Measurements from ENCODE around the gene GOLGA6A.

- TF ChIP-seq, protein P1, sequence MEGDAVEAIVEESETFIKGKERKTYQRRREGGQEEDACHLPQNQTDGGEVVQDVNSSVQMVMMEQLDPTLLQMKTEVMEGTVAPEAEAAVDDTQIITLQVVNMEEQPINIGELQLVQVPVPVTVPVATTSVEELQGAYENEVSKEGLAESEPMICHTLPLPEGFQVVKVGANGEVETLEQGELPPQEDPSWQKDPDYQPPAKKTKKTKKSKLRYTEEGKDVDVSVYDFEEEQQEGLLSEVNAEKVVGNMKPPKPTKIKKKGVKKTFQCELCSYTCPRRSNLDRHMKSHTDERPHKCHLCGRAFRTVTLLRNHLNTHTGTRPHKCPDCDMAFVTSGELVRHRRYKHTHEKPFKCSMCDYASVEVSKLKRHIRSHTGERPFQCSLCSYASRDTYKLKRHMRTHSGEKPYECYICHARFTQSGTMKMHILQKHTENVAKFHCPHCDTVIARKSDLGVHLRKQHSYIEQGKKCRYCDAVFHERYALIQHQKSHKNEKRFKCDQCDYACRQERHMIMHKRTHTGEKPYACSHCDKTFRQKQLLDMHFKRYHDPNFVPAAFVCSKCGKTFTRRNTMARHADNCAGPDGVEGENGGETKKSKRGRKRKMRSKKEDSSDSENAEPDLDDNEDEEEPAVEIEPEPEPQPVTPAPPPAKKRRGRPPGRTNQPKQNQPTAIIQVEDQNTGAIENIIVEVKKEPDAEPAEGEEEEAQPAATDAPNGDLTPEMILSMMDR (IDR thresholded peaks at IDR 0.05), result no peak
- TF ChIP-seq POLR2A (IDR thresholded peaks at IDR 0.05), result no peak
Observed at GRCh38 chr15:74060251-74060650, 22.1 kb downstream of the GOLGA6A start.

Measured in testis (tissue), 2 donors.